ENCODE results near the gene STOX2. TPM values are rescaled to one million over a fixed set of nuclear protein-coding genes. Genes with fewer than 3 reads are reported as not detected.

Gene STOX2
- total RNA-seq, 1 donor from 2014 or later: 0.19 TPM

- Mint-ChIP-seq H3K4me1 (ENCODE audit: unreplicated experiment) (peaks cover 9% of the 10 kb centered on the region), H3K36me3 (ENCODE audit: unreplicated experiment) (no peaks in the 10 kb centered on the region), H3K4me3 (ENCODE audit: unreplicated experiment) (peak overlapping the region; percentile 60), H3K27me3 (ENCODE audit: unreplicated experiment) (peaks cover 62% of the 10 kb centered on the region), H3K9me3 (ENCODE audit: unreplicated experiment) (no peaks in the 10 kb centered on the region), H3K27ac (ENCODE audit: unreplicated experiment) (no peak overlapping the region)
- DNase-seq (ENCODE audit: extremely low spot score, unreplicated experiment): no peak
- no peak for TF ChIP-seq CTCF (IDR thresholded peaks at IDR 0.05)
These were observed 1.3 kb downstream of the STOX2 start for GRCh38 chr4:183906489-183906738.

DNA sequence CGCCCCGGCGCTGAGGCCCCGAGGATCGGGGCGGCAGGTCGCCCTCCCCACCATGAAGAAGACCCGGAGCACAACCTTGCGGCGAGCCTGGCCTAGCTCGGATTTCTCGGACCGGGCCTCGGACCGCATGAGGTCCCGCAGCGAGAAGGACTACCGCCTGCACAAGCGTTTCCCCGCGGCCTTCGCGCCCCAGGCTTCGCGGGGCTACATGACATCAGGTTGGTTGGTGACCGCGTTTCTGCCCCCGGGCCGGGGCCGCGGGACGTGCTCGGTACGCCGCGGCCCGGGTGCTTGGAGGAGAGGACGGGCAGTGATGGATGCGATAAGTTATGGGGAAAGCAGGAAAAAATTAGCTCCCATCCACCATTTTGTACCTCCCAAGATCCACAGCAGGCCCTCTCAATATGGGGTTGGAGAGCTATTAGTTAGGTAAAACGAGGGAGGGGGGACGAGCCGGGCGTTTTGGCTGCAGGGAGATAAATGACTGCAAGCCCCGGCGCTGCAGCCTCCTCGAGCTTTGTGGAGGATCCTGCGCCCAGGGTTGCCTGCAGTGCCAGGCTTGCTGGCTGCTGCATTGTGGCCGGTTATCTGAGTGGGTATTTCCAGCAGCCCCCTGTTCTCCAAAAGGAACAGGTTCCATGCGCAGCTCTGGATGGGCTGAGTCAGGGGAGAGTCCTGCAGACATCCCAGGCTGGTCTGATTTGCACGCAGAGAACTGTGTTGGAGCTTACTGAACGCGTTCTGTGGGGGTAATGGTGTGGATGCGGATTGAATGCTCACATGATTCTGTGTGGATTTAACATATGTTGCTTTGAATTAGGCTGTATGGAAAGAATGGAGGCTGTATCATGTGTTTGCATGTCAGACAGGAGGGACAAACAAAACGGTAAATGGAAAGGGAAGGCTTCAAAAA lies 1.9 kb downstream of the STOX2 start:
- H3K36me3 Mint-ChIP-seq (ENCODE audit: unreplicated experiment): no peaks in the 10 kb centered on the region
- peaks cover 9% of the 10 kb centered on the region for H3K4me1 Mint-ChIP-seq (ENCODE audit: unreplicated experiment)
- peaks cover 57% of the 10 kb centered on the region for H3K27me3 Mint-ChIP-seq (ENCODE audit: unreplicated experiment)
- no peaks in the 10 kb centered on the region for H3K9me3 Mint-ChIP-seq (ENCODE audit: unreplicated experiment)
- peak overlapping the region; percentile 60 for H3K4me3 Mint-ChIP-seq (ENCODE audit: unreplicated experiment)
- peak; percentile 54 for DNase-seq (ENCODE audit: extremely low spot score, unreplicated experiment)
- no peak for TF ChIP-seq CTCF (IDR thresholded peaks at IDR 0.05)
- H3K27ac Mint-ChIP-seq (ENCODE audit: unreplicated experiment): no peak overlapping the region

DNA sequence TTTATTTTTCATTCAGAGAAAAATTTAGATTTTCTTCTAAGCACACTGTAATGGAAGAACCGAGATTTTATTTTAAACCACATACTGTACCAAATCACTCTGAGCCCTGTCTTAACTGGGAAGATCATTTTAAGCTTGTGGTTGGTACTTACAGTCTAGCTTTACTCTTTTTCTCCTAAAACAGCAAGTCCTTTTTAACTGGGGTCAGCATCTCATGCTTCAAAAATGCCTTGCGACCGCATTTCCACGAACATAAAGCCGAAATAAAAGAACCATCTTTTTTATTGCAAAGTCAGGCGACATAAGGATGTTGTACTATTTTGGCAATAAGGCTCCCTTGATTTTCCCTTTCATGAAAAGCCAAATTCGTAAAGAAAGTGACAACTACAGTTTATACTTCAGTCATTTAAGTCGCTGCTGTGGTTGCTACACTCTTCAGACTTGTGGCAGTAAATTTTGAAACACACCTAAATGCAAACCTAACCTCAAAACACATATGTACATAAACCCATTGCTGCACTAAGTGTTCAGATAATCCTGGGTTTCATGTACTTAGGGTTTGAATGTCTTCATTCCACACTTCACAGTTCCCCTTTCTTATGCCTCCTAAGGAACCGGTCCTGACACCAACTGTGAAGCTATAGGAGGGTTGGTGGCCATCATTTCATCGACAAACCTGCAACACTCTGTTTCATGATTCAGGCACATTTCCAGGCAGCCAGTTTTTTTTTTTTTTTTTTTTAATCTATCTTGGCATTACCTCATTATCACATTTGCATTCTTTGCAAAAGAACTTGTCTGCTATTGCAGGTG lies 3.0 kb downstream of the STOX2 start:
- Mint-ChIP-seq H3K4me1 (ENCODE audit: unreplicated experiment) (peaks cover 9% of the 10 kb centered on the region), H3K27me3 (ENCODE audit: unreplicated experiment) (peaks cover 52% of the 10 kb centered on the region), H3K36me3 (ENCODE audit: unreplicated experiment) (no peaks in the 10 kb centered on the region), H3K9me3 (ENCODE audit: unreplicated experiment) (no peaks in the 10 kb centered on the region), H3K27ac (ENCODE audit: unreplicated experiment) (no peak overlapping the region), H3K4me3 (ENCODE audit: unreplicated experiment) (no peak overlapping the region)
- no peak for TF ChIP-seq CTCF (IDR thresholded peaks at IDR 0.05)
- DNase-seq (ENCODE audit: extremely low spot score, unreplicated experiment): no peak

GRCh38 chr4:183909187-183909586 lies 4.1 kb downstream of the STOX2 start:
- H3K9me3 Mint-ChIP-seq (ENCODE audit: unreplicated experiment): no peaks in the 10 kb centered on the region
- no peak for DNase-seq (ENCODE audit: extremely low spot score, unreplicated experiment)
- H3K4me1 Mint-ChIP-seq (ENCODE audit: unreplicated experiment): peaks cover 9% of the 10 kb centered on the region
- H3K27ac Mint-ChIP-seq (ENCODE audit: unreplicated experiment): no peak overlapping the region
- peaks cover 43% of the 10 kb centered on the region for H3K27me3 Mint-ChIP-seq (ENCODE audit: unreplicated experiment)
- TF ChIP-seq CTCF (IDR thresholded peaks at IDR 0.05): no peak
- H3K4me3 Mint-ChIP-seq (ENCODE audit: unreplicated experiment): no peak overlapping the region
- H3K36me3 Mint-ChIP-seq (ENCODE audit: unreplicated experiment): no peaks in the 10 kb centered on the region

- no peak for TF ChIP-seq CTCF (IDR thresholded peaks at IDR 0.05)
- Mint-ChIP-seq H3K36me3 (ENCODE audit: unreplicated experiment) (no peaks in the 10 kb centered on the region), H3K4me3 (ENCODE audit: unreplicated experiment) (no peak overlapping the region), H3K27ac (ENCODE audit: unreplicated experiment) (no peak overlapping the region), H3K27me3 (ENCODE audit: unreplicated experiment) (peaks cover 40% of the 10 kb centered on the region), H3K9me3 (ENCODE audit: unreplicated experiment) (no peaks in the 10 kb centered on the region), H3K4me1 (ENCODE audit: unreplicated experiment) (peaks cover 9% of the 10 kb centered on the region)
- no peak for DNase-seq (ENCODE audit: extremely low spot score, unreplicated experiment)
These were observed 4.7 kb downstream of the STOX2 start for GRCh38 chr4:183909801-183910200.
